HG03575 (cell line): ENCODE measurements around the gene PDE2A.
"Not testable (repeated sequence)": the region's sequence is repeated elsewhere in the genome, so short reads cannot be mapped to it uniquely, and the experiment has no call there.

Source experiments
- ATAC-seq: cut with Tn5 transposase; IDR thresholded peaks from one replicate; pipeline ENCODE4 v1.9.1; 2021; ENCODE audit not compliant: unreplicated experiment, insufficient number of reproducible peaks, low FRiP score; ENCODE audit errors: extremely low read depth

PDE2A gene

GRCh38 chr11:72574548-72575460, 99.4 kb downstream of the PDE2A start:
- no peak for ATAC-seq

- no peak for ATAC-seq
Measured at GRCh38 chr11:72573855-72574445, 100.3 kb downstream of the PDE2A start.

- ATAC-seq, result no peak
Measured at GRCh38 chr11:72573072-72573854, 101.0 kb downstream of the PDE2A start.

GRCh38 chr11:72572540-72572939, 101.7 kb downstream of the PDE2A start:
- ATAC-seq, result not testable (repeated sequence)

- no peak for ATAC-seq
Measured at GRCh38 chr11:72570893-72571661, 103.1 kb downstream of the PDE2A start.

GRCh38 chr11:72569966-72570892, 104.0 kb downstream of the PDE2A start:
- no peak for ATAC-seq

GRCh38 chr11:72568861-72569260, 105.4 kb downstream of the PDE2A start:
- ATAC-seq, result no peak

- ATAC-seq, result no peak
Measured at GRCh38 chr11:72562431-72562830, 111.8 kb downstream of the PDE2A start.

- ATAC-seq, result no peak
Measured at GRCh38 chr11:72561856-72562255, 112.4 kb downstream of the PDE2A start.

- not testable (repeated sequence) for ATAC-seq
Measured at GRCh38 chr11:72560864-72561263, 113.4 kb downstream of the PDE2A start.

GRCh38 chr11:72556433-72556832, 117.8 kb downstream of the PDE2A start:
- ATAC-seq, result no peak

- ATAC-seq, result not testable (repeated sequence)
Measured at GRCh38 chr11:72555014-72555522, 119.2 kb downstream of the PDE2A start.

- ATAC-seq, result no peak
Measured at GRCh38 chr11:72553706-72554105, 120.5 kb downstream of the PDE2A start.

- ATAC-seq, result no peak
Measured at GRCh38 chr11:72552399-72552910, 121.8 kb downstream of the PDE2A start.

GRCh38 chr11:72551571-72551970, 122.7 kb downstream of the PDE2A start:
- ATAC-seq, result no peak

GRCh38 chr11:72548463-72548862, 125.8 kb downstream of the PDE2A start:
- no peak for ATAC-seq

- no peak for ATAC-seq
Measured at GRCh38 chr11:72546866-72547265, 127.4 kb downstream of the PDE2A start.

- no peak for ATAC-seq
Measured at GRCh38 chr11:72544589-72544988, 129.6 kb downstream of the PDE2A start.
